Measurements from ENCODE around the gene MAP1S.

DNA sequence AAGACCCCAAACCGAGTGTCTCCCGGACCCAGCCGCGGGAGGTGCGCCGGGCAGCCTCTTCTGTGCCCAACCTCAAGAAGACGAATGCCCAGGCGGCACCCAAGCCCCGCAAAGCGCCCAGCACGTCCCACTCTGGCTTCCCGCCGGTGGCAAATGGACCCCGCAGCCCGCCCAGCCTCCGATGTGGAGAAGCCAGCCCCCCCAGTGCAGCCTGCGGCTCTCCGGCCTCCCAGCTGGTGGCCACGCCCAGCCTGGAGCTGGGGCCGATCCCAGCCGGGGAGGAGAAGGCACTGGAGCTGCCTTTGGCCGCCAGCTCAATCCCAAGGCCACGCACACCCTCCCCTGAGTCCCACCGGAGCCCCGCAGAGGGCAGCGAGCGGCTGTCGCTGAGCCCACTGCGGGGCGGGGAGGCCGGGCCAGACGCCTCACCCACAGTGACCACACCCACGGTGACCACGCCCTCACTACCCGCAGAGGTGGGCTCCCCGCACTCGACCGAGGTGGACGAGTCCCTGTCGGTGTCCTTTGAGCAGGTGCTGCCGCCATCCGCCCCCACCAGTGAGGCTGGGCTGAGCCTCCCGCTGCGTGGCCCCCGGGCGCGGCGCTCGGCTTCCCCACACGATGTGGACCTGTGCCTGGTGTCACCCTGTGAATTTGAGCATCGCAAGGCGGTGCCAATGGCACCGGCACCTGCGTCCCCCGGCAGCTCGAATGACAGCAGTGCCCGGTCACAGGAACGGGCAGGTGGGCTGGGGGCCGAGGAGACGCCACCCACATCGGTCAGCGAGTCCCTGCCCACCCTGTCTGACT lies 7.9 kb downstream of the MAP1S start:
- TF ChIP-seq, protein P1, sequence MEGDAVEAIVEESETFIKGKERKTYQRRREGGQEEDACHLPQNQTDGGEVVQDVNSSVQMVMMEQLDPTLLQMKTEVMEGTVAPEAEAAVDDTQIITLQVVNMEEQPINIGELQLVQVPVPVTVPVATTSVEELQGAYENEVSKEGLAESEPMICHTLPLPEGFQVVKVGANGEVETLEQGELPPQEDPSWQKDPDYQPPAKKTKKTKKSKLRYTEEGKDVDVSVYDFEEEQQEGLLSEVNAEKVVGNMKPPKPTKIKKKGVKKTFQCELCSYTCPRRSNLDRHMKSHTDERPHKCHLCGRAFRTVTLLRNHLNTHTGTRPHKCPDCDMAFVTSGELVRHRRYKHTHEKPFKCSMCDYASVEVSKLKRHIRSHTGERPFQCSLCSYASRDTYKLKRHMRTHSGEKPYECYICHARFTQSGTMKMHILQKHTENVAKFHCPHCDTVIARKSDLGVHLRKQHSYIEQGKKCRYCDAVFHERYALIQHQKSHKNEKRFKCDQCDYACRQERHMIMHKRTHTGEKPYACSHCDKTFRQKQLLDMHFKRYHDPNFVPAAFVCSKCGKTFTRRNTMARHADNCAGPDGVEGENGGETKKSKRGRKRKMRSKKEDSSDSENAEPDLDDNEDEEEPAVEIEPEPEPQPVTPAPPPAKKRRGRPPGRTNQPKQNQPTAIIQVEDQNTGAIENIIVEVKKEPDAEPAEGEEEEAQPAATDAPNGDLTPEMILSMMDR (IDR thresholded peaks at IDR 0.05; ENCODE audit: borderline replicate concordance, extremely low read depth, low read length, poor library complexity, severe bottlenecking), result no peak
- no peak for TF ChIP-seq EZH2 (IDR thresholded peaks at IDR 0.05; ENCODE audit: borderline replicate concordance, low read depth, low read length, severe bottlenecking)

All from DND-41 (cell line).